Upper lobe of left lung (tissue), 4 donors: Measurements from ENCODE around the gene ATP1A1.

Experiments used
- POLR2A ChIP-seq, 4 donors: fragments of 450-650 bp; IDR thresholded peaks; one replicate each; pipeline ENCODE4 v1.5.1; 2016 to 2017; ENCODE audit warnings: antibody characterized with exemption in 4 of 4, mild to moderate bottlenecking in 2 of 4
- POLR2AphosphoS5 ChIP-seq, 2 donors: sonication (generic); formaldehyde crosslinking; IDR thresholded peaks; one replicate each; pipeline ENCODE4 v1.5.1; 2017; ENCODE audit warnings: antibody characterized with exemption in 2 of 2
- TF ChIP-seq, protein P1 (sequence below), 6 experiments: fragments of 450-650 bp in 4 of 6; fragments of 200-600 bp in 2 of 6; sonication (generic) in 2 of 6; IDR thresholded peaks; one replicate each; pipeline ENCODE4 v1.5.1; 2016 to 2019; ENCODE audit warnings: antibody characterized with exemption in 6 of 6

- TF ChIP-seq, protein P1, sequence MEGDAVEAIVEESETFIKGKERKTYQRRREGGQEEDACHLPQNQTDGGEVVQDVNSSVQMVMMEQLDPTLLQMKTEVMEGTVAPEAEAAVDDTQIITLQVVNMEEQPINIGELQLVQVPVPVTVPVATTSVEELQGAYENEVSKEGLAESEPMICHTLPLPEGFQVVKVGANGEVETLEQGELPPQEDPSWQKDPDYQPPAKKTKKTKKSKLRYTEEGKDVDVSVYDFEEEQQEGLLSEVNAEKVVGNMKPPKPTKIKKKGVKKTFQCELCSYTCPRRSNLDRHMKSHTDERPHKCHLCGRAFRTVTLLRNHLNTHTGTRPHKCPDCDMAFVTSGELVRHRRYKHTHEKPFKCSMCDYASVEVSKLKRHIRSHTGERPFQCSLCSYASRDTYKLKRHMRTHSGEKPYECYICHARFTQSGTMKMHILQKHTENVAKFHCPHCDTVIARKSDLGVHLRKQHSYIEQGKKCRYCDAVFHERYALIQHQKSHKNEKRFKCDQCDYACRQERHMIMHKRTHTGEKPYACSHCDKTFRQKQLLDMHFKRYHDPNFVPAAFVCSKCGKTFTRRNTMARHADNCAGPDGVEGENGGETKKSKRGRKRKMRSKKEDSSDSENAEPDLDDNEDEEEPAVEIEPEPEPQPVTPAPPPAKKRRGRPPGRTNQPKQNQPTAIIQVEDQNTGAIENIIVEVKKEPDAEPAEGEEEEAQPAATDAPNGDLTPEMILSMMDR (IDR thresholded peaks at IDR 0.05): no peak
- no peak for TF ChIP-seq POLR2A (IDR thresholded peaks at IDR 0.05)
- no peak for TF ChIP-seq POLR2AphosphoS5 (IDR thresholded peaks at IDR 0.05)
Observed at GRCh38 chr1:116350097-116350645, 22.9 kb upstream of the ATP1A1 start.
